A549 (cell line): ENCODE results near the gene KDM5C.

Experiments used
- CHD2 ChIP-seq: fragments of 150-350 bp; IDR thresholded peaks from 2 replicates; pipeline ENCODE4 v1.6.1; 2014; ENCODE audit warnings: low read length; ENCODE audit not compliant: partially characterized antibody
- CTCF ChIP-seq: fragments of >200 bp; sonication (Bioruptor Twin); formaldehyde crosslinking; IDR thresholded peaks from 3 replicates; pipeline ENCODE4 v1.5.1; 2016
- MAX ChIP-seq: IDR thresholded peaks from 2 replicates; pipeline ENCODE4 v1.6.1; 2012
- SREBF2 ChIP-seq: fragments of 450-650 bp; IDR thresholded peaks from 2 replicates; pipeline ENCODE4 v1.6.1; 2014; ENCODE audit warnings: mild to moderate bottlenecking, moderate library complexity

DNA sequence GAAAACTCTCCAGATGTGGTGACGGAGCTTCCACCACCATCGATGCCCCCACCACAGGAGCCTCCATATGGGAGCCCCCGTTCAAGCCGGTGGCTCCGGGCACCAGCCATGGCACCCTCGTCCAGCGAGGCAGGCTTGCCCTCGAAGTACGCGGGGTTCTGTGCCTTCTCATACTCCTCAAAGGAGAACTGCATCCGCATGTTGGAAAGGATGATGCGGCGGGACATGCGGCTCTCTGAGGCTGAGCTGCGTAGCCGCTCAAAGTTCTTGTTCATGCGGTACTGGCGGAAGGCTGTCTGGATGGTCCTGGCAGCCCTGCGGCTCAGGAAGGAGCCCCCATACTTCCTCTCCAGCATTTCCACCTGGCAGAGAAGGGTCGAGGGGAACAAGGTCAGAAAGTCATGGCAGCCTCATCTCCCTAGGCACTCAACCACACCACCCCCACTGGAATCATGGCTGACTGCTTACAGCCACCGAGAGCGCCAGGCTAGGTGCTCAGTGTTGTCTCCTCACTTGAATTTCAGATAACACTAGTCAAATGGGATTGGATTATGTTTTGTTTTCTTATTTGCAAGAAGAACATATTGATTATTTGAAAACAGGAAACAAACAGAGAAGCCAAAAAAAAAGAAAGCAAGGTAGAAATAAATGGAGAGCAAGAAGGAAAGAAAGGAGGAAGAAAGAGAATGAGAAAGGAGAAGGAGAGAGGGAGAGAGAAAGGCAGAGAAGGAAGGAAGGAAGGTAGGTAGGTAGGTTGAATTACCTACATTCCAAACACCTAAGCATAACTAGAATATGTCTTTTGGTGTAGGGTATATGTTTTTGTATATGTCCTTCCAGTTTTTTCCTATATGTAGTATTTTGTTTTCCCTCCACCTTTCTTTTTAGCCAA, 29.8 kb upstream of the KDM5C start:
- no peak for TF ChIP-seq CTCF
- TF ChIP-seq MAX: no peak
- no peak for TF ChIP-seq SREBF2
- no peak for TF ChIP-seq CHD2
